ENCODE results near the gene SIGLEC1.

GRCh38 chr20:3705970-3706739 is 6.2 kb downstream of the SIGLEC1 start:
- TF ChIP-seq CTCF (IDR thresholded peaks at IDR 0.05; ENCODE audit: low read depth, low read length, poor library complexity, severe bottlenecking): no peak
- TF ChIP-seq EZH2phosphoT487 (IDR thresholded peaks at IDR 0.05; ENCODE audit: borderline replicate concordance, low read length): no peak
